Panc1 (cell line): ENCODE data around the gene SLIT1. TPM values are rescaled to one million over a fixed set of nuclear protein-coding genes. Genes with fewer than 3 reads are reported as not detected.

ENCODE experiments used
- ATAC-seq: fragments of 200-7000 bp; cut with Tn5 transposase; 2 replicates; pipeline ENCODE4 v1.9.1; 2020; ENCODE audit warnings: mild to moderate bottlenecking, moderate library complexity
- BruUV-seq: library from RNA; stranded (reverse); fragments of 400-500 nt; replicated peaks from 2 replicates; lab custom pipeline; 2021; lab: Mats Ljungman, UMichigan
- CTCF ChIA-PET: fragments of 300-600 bp; sonication (Branson Sonifier 250); formaldehyde crosslinking; loops from one replicate; lab custom pipeline; 2022; ENCODE audit warnings: antibody characterized with exemption; lab: Charles Lee
- POLR2A ChIA-PET: fragments of 300-600 bp; sonication (Branson Sonifier 250); formaldehyde crosslinking; loops from one replicate; lab custom pipeline; 2022; ENCODE audit warnings: antibody characterized with exemption; lab: Charles Lee
- DNase-seq: peaks from one replicate; pipeline ENCODE4 v3.0.0-alpha.2; 2010; ENCODE audit warnings: low read depth, low spot score
- H3K27ac ChIP-seq: 2 replicates; pipeline ENCODE4 v1.5.1; 2011; ENCODE audit warnings: mild to moderate bottlenecking, low read length, inconsistent platforms
- H3K27me3 ChIP-seq: fragments of 200-500 bp; sonication (Bioruptor generic); 2 replicates; pipeline ENCODE4 v1.6.0; 2014; ENCODE audit warnings: low read length, inconsistent platforms; ENCODE audit not compliant: control insufficient read depth, insufficient read depth
- H3K36me3 ChIP-seq: fragments of 200-500 bp; sonication (Bioruptor generic); 2 replicates; pipeline ENCODE4 v1.5.1; 2014; ENCODE audit warnings: inconsistent platforms, mild to moderate bottlenecking, low read length, moderate library complexity; ENCODE audit not compliant: control insufficient read depth, insufficient read depth
- H3K4me1 ChIP-seq: 2 replicates; pipeline ENCODE4 v1.5.1; 2011; ENCODE audit warnings: inconsistent platforms, mild to moderate bottlenecking, low read length, moderate library complexity; ENCODE audit not compliant: control insufficient read depth, insufficient read depth
- H3K4me3 ChIP-seq, 2 experiments: 2 replicates each; pipeline ENCODE4 v1.5.1; 2011 to 2012; ENCODE audit warnings: low read depth in 2 of 2, low read length in 2 of 2, mild to moderate bottlenecking in 2 of 2, inconsistent platforms in 1 of 2, moderate library complexity in 1 of 2
- H3K9me3 ChIP-seq: fragments of 200-500 bp; sonication (Bioruptor generic); 2 replicates; pipeline ENCODE4 v1.5.1; 2014; ENCODE audit warnings: low read depth, mild to moderate bottlenecking, inconsistent platforms, low read length, moderate library complexity; ENCODE audit not compliant: control insufficient read depth, insufficient read depth
- CTCF ChIP-seq: fragments of 450-650 bp; IDR thresholded peaks from 2 replicates; pipeline ENCODE4 v1.5.1; 2017; ENCODE audit warnings: mild to moderate bottlenecking
- POLR2AphosphoS5 ChIP-seq: IDR thresholded peaks from 2 replicates; pipeline ENCODE4 v1.6.1; 2012; ENCODE audit warnings: mild to moderate bottlenecking, low read depth, low read length, moderate library complexity
- SIN3A ChIP-seq: IDR thresholded peaks from 2 replicates; pipeline ENCODE4 v1.6.1; 2012; ENCODE audit warnings: low read depth, mild to moderate bottlenecking, low read length, moderate library complexity, borderline replicate concordance; ENCODE audit not compliant: insufficient read depth
- TCF7L2 ChIP-seq: IDR thresholded peaks from 2 replicates; pipeline ENCODE4 v1.6.1; 2011; ENCODE audit warnings: mild to moderate bottlenecking, low read depth, low read length, inconsistent platforms
- in situ Hi-C: cut with HindIII; loops from 2 replicates; pipeline ENCODE4 v1.10.0; 2016; ENCODE audit warnings: low sequenced_read_pairs, low pct_unique_long_range_greater_than_20kb
- intact Hi-C: fragments of 100-400 bp; cut with micrococcal nuclease; formaldehyde crosslinking; loops from one replicate; pipeline ENCODE4 v1.10.0; 2022; ENCODE audit not compliant: unreplicated experiment
- total RNA-seq: library from RNA; stranded (reverse); gene quantifications from one replicate; pipeline ENCODE4 v1.2.1, GENCODE V29; 2021; ENCODE audit not compliant: unreplicated experiment
- TF ChIP-seq, protein P1 (sequence below), 2 experiments: IDR thresholded peaks; 2 replicates each; pipeline ENCODE4 v1.6.1; 2011 to 2012; ENCODE audit warnings: low read depth in 2 of 2, control low read depth in 1 of 2, low read length in 1 of 2, mild to moderate bottlenecking in 1 of 2, moderate library complexity in 1 of 2; ENCODE audit not compliant: insufficient read depth in 1 of 2

The SLIT1 gene
- total RNA-seq, 1 experiment from 2014 or later: 2.6 TPM

DNA sequence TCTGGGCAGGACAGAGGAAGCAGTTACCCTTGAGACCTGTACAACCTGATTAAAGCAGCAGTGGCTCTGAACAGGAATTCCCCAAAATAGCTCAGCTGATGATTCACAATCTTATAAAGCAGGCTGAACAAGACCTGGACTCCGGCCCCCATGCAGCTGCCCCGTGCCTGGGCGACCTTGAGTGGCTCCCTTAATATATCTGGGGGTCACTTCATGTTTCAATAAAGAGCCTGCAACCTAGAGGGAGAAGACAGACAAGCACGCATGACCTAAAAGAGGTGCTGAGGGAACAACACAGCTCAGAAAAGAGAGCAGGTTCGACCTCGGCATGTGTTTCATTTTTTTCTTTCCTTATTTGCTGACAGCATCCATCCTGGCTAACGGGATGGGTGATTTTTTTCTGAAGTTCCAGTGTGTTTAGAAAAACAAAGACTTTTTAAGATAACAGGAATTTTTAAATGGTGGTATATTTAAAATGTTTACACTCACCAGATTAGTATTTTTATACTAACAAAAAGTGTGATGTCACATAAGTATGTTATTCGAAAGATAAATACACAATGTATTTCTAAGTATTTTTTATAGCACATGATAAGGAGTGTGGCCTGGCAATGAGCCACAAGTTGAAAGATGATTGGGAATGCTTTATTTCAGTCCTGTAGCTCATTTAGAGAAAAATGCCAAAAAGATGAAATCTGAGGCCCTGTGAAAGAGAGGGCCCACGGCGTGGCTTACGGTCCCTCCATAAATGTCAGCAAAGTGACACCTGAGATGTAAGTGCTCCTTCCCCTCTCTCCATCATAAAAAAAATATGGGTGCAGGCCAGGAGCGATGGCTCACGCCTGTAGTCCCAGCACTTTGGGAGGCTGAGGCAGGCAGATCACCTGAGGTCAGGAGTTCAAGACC, 161.3 kb downstream of the SLIT1 start:
- ChIA-PET CTCF (interaction anchor here (0.5 to 1.4 kb wide), 2 partner anchors 13 to 111 kb away, joined by 4 to 9 read pairs; no protein-coding TSS in a partner anchor), POLR2A (no interaction called here)
- intact Hi-C loops (no loop called here), in situ Hi-C loops (no loop called here)
- H3K36me3 ChIP-seq: no peaks in the 10 kb centered on the region
- H3K9me3 ChIP-seq: no peaks in the 10 kb centered on the region
- TF ChIP-seq SIN3A (no peak), TCF7L2 (peak; percentile 53; the same call in 1 of the 2 replicates), POLR2AphosphoS5 (no peak)
- H3K27me3 ChIP-seq: no peaks in the 10 kb centered on the region
- DNase-seq (no peak), ATAC-seq (peak; percentile 89)
- H3K4me1 ChIP-seq: peaks cover 26% of the 10 kb centered on the region
- no TSS peak for BruUV-seq
- peak overlapping the region; percentile 73 for H3K27ac ChIP-seq
- no peak overlapping the region for H3K4me3 ChIP-seq

GRCh38 chr10:97023401-97024167, 162.2 kb downstream of the SLIT1 start:
- TF ChIP-seq, protein P1, sequence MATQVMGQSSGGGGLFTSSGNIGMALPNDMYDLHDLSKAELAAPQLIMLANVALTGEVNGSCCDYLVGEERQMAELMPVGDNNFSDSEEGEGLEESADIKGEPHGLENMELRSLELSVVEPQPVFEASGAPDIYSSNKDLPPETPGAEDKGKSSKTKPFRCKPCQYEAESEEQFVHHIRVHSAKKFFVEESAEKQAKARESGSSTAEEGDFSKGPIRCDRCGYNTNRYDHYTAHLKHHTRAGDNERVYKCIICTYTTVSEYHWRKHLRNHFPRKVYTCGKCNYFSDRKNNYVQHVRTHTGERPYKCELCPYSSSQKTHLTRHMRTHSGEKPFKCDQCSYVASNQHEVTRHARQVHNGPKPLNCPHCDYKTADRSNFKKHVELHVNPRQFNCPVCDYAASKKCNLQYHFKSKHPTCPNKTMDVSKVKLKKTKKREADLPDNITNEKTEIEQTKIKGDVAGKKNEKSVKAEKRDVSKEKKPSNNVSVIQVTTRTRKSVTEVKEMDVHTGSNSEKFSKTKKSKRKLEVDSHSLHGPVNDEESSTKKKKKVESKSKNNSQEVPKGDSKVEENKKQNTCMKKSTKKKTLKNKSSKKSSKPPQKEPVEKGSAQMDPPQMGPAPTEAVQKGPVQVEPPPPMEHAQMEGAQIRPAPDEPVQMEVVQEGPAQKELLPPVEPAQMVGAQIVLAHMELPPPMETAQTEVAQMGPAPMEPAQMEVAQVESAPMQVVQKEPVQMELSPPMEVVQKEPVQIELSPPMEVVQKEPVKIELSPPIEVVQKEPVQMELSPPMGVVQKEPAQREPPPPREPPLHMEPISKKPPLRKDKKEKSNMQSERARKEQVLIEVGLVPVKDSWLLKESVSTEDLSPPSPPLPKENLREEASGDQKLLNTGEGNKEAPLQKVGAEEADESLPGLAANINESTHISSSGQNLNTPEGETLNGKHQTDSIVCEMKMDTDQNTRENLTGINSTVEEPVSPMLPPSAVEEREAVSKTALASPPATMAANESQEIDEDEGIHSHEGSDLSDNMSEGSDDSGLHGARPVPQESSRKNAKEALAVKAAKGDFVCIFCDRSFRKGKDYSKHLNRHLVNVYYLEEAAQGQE (IDR thresholded peaks at IDR 0.05; ENCODE audit: insufficient read depth in 1 of 2, low read depth in 2 of 2, low read length in 1 of 2): no peak
- TF ChIP-seq POLR2AphosphoS5 (no peak), TCF7L2 (no peak), SIN3A (no peak), CTCF (no peak)
- Histone ChIP-seq H3K4me1 (peaks cover 26% of the 10 kb centered on the region), H3K36me3 (no peaks in the 10 kb centered on the region), H3K27ac (peak overlapping the region; percentile 73), H3K4me3 (no peak overlapping the region), H3K27me3 (no peaks in the 10 kb centered on the region), H3K9me3 (no peaks in the 10 kb centered on the region)
- ATAC-seq: peak; percentile 27
- DNase-seq: no peak
- POLR2A ChIA-PET: interaction anchor here (0.7 kb wide), 1 partner anchor 11 kb away, joined by 4 read pairs; no protein-coding TSS in a partner anchor
- no TSS peak for BruUV-seq
- in situ Hi-C loops: no loop called here
- CTCF ChIA-PET: interaction anchor here (0.5 to 0.7 kb wide), 2 partner anchors 111 to 182 kb away, joined by 3 to 4 read pairs; no protein-coding TSS in a partner anchor
- intact Hi-C loops: no loop called here
